ENCODE data around the gene SERP2.

The SERP2 gene

GRCh38 chr13:44434766-44435141 is 61.1 kb downstream of the SERP2 start:
- DNase-seq (ENCODE audit: low read depth, low spot score): no peak
- TF ChIP-seq ZNF274 (IDR thresholded peaks at IDR 0.05; ENCODE audit: low read depth, low read length): no peak
- no peak for TF ChIP-seq SUZ12 (IDR thresholded peaks at IDR 0.05; ENCODE audit: extremely low read depth, insufficient read depth, insufficient read length)
- TF ChIP-seq YY1 (IDR thresholded peaks at IDR 0.05; ENCODE audit: insufficient read depth, insufficient read length): no peak
- Histone ChIP-seq H3K4me1 (ENCODE audit: insufficient read depth, insufficient read length) (no peaks in the 10 kb centered on the region), H3K36me3 (ENCODE audit: insufficient read depth, insufficient read length, low read length) (peaks cover 22% of the 10 kb centered on the region), H3K9me3 (ENCODE audit: insufficient read depth, low read length) (no peaks in the 10 kb centered on the region), H3K9ac (ENCODE audit: insufficient read length, low read depth) (peak overlapping the region; percentile 57), H3K27me3 (ENCODE audit: insufficient read depth, insufficient read length) (no peaks in the 10 kb centered on the region), H3K4me3 (ENCODE audit: insufficient read length, low read depth) (peak overlapping the region; percentile 42)

GRCh38 chr13:44435142-44435918 is 61.7 kb downstream of the SERP2 start:
- H3K36me3 ChIP-seq (ENCODE audit: insufficient read depth, insufficient read length, low read length): peaks cover 22% of the 10 kb centered on the region
- H3K4me3 ChIP-seq (ENCODE audit: insufficient read length, low read depth): peak overlapping the region; percentile 83
- TF ChIP-seq YY1 (IDR thresholded peaks at IDR 0.05; ENCODE audit: insufficient read depth, insufficient read length) (no peak), ZNF274 (IDR thresholded peaks at IDR 0.05; ENCODE audit: low read depth, low read length) (no peak), SUZ12 (IDR thresholded peaks at IDR 0.05; ENCODE audit: extremely low read depth, insufficient read depth, insufficient read length) (no peak)
- DNase-seq (ENCODE audit: low read depth, low spot score): peak; percentile 93
- peak overlapping the region; percentile 93 for H3K9ac ChIP-seq (ENCODE audit: insufficient read length, low read depth)
- H3K27me3 ChIP-seq (ENCODE audit: insufficient read depth, insufficient read length): no peaks in the 10 kb centered on the region
- H3K4me1 ChIP-seq (ENCODE audit: insufficient read depth, insufficient read length): no peaks in the 10 kb centered on the region
- no peaks in the 10 kb centered on the region for H3K9me3 ChIP-seq (ENCODE audit: insufficient read depth, low read length)

GRCh38 chr13:44435919-44436510 is 62.4 kb downstream of the SERP2 start:
- H3K27me3 ChIP-seq (ENCODE audit: insufficient read depth, insufficient read length): no peaks in the 10 kb centered on the region
- peak overlapping the region; percentile 93 for H3K9ac ChIP-seq (ENCODE audit: insufficient read length, low read depth)
- H3K4me3 ChIP-seq (ENCODE audit: insufficient read length, low read depth): peak overlapping the region; percentile 83
- no peak for TF ChIP-seq YY1 (IDR thresholded peaks at IDR 0.05; ENCODE audit: insufficient read depth, insufficient read length)
- no peak for TF ChIP-seq SUZ12 (IDR thresholded peaks at IDR 0.05; ENCODE audit: extremely low read depth, insufficient read depth, insufficient read length)
- no peak for TF ChIP-seq ZNF274 (IDR thresholded peaks at IDR 0.05; ENCODE audit: low read depth, low read length)
- H3K36me3 ChIP-seq (ENCODE audit: insufficient read depth, insufficient read length, low read length): peaks cover 22% of the 10 kb centered on the region
- no peaks in the 10 kb centered on the region for H3K9me3 ChIP-seq (ENCODE audit: insufficient read depth, low read length)
- H3K4me1 ChIP-seq (ENCODE audit: insufficient read depth, insufficient read length): no peaks in the 10 kb centered on the region
- DNase-seq (ENCODE audit: low read depth, low spot score): no peak

GRCh38 chr13:44436589-44437337 is 63.1 kb downstream of the SERP2 start:
- TF ChIP-seq YY1 (IDR thresholded peaks at IDR 0.05; ENCODE audit: insufficient read depth, insufficient read length): no peak
- TF ChIP-seq SUZ12 (IDR thresholded peaks at IDR 0.05; ENCODE audit: extremely low read depth, insufficient read depth, insufficient read length): no peak
- TF ChIP-seq ZNF274 (IDR thresholded peaks at IDR 0.05; ENCODE audit: low read depth, low read length): no peak
- Histone ChIP-seq H3K36me3 (ENCODE audit: insufficient read depth, insufficient read length, low read length) (peaks cover 22% of the 10 kb centered on the region), H3K27me3 (ENCODE audit: insufficient read depth, insufficient read length) (no peaks in the 10 kb centered on the region), H3K4me1 (ENCODE audit: insufficient read depth, insufficient read length) (no peaks in the 10 kb centered on the region), H3K9ac (ENCODE audit: insufficient read length, low read depth) (peak overlapping the region; percentile 93), H3K9me3 (ENCODE audit: insufficient read depth, low read length) (no peaks in the 10 kb centered on the region), H3K4me3 (ENCODE audit: insufficient read length, low read depth) (peak overlapping the region; percentile 83)
- peak; percentile 84 for DNase-seq (ENCODE audit: low read depth, low spot score)

GRCh38 chr13:44437356-44438233 is 64.0 kb downstream of the SERP2 start:
- no peaks in the 10 kb centered on the region for H3K4me1 ChIP-seq (ENCODE audit: insufficient read depth, insufficient read length)
- TF ChIP-seq SUZ12 (IDR thresholded peaks at IDR 0.05; ENCODE audit: extremely low read depth, insufficient read depth, insufficient read length) (no peak), YY1 (IDR thresholded peaks at IDR 0.05; ENCODE audit: insufficient read depth, insufficient read length) (no peak), ZNF274 (IDR thresholded peaks at IDR 0.05; ENCODE audit: low read depth, low read length) (no peak)
- H3K9ac ChIP-seq (ENCODE audit: insufficient read length, low read depth): peak overlapping the region; percentile 79
- peak overlapping the region; percentile 34 for H3K4me3 ChIP-seq (ENCODE audit: insufficient read length, low read depth)
- peaks cover 21% of the 10 kb centered on the region for H3K36me3 ChIP-seq (ENCODE audit: insufficient read depth, insufficient read length, low read length)
- DNase-seq (ENCODE audit: low read depth, low spot score): no peak
- H3K9me3 ChIP-seq (ENCODE audit: insufficient read depth, low read length): no peaks in the 10 kb centered on the region
- no peaks in the 10 kb centered on the region for H3K27me3 ChIP-seq (ENCODE audit: insufficient read depth, insufficient read length)

GRCh38 chr13:44438234-44438579 is 64.6 kb downstream of the SERP2 start:
- Histone ChIP-seq H3K4me1 (ENCODE audit: insufficient read depth, insufficient read length) (no peaks in the 10 kb centered on the region), H3K9me3 (ENCODE audit: insufficient read depth, low read length) (no peaks in the 10 kb centered on the region), H3K27me3 (ENCODE audit: insufficient read depth, insufficient read length) (no peaks in the 10 kb centered on the region), H3K36me3 (ENCODE audit: insufficient read depth, insufficient read length, low read length) (peaks cover 15% of the 10 kb centered on the region), H3K4me3 (ENCODE audit: insufficient read length, low read depth) (no peak overlapping the region), H3K9ac (ENCODE audit: insufficient read length, low read depth) (no peak overlapping the region)
- no peak for DNase-seq (ENCODE audit: low read depth, low spot score)
- no peak for TF ChIP-seq YY1 (IDR thresholded peaks at IDR 0.05; ENCODE audit: insufficient read depth, insufficient read length)

Data from NT2/D1 (cell line).